ENCODE data around the gene NES.

DNA sequence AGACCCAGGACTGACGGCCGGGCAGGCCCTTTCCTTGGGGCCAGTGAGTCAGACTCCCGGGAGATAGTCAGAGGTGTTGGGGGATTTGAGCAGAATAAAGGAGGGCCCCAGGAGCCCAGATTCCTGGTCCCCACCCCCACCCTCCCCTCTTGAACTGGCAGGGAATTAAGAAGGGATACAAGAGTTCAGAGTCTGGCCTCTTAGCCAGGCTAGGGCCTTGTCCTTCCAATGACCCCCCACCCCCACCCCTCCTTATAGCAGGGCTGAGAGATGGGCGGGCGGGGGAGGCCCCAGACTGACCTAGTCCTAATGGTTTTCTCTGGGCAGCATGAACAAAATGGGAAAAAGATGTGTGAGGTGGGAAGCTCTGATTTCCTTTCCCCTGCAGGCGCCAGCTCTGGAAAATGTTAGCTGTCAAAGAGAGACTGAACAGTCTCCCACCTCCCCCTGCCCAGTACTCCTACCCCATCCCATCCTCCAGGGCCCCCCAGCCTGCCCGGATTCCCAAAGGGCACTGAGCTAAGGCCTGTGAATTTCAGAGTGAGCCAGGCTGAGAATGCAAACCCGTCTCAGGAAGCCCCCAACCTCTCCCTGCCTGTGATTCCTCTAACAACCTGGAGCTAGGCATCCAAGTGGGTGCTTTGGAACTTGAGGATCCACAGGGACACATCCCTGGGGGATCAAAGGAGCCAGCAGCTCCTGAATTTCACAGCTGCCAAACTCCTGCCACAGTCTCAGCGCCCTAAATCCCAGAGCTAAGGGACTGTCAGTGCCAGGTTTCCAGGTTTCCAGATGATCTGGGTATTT lies 34.0 kb upstream of the NES start:
- TF ChIP-seq ZNF747 (tag by site-specific recombination; IDR thresholded peaks at IDR 0.05): no peak
- TF ChIP-seq ZNF555 (tag by site-specific recombination; conservative IDR thresholded peaks at IDR 0.05): no peak
- TF ChIP-seq, protein P1, sequence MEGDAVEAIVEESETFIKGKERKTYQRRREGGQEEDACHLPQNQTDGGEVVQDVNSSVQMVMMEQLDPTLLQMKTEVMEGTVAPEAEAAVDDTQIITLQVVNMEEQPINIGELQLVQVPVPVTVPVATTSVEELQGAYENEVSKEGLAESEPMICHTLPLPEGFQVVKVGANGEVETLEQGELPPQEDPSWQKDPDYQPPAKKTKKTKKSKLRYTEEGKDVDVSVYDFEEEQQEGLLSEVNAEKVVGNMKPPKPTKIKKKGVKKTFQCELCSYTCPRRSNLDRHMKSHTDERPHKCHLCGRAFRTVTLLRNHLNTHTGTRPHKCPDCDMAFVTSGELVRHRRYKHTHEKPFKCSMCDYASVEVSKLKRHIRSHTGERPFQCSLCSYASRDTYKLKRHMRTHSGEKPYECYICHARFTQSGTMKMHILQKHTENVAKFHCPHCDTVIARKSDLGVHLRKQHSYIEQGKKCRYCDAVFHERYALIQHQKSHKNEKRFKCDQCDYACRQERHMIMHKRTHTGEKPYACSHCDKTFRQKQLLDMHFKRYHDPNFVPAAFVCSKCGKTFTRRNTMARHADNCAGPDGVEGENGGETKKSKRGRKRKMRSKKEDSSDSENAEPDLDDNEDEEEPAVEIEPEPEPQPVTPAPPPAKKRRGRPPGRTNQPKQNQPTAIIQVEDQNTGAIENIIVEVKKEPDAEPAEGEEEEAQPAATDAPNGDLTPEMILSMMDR (tag by site-specific recombination; IDR thresholded peaks at IDR 0.05): no peak
- TF ChIP-seq, protein P2, sequence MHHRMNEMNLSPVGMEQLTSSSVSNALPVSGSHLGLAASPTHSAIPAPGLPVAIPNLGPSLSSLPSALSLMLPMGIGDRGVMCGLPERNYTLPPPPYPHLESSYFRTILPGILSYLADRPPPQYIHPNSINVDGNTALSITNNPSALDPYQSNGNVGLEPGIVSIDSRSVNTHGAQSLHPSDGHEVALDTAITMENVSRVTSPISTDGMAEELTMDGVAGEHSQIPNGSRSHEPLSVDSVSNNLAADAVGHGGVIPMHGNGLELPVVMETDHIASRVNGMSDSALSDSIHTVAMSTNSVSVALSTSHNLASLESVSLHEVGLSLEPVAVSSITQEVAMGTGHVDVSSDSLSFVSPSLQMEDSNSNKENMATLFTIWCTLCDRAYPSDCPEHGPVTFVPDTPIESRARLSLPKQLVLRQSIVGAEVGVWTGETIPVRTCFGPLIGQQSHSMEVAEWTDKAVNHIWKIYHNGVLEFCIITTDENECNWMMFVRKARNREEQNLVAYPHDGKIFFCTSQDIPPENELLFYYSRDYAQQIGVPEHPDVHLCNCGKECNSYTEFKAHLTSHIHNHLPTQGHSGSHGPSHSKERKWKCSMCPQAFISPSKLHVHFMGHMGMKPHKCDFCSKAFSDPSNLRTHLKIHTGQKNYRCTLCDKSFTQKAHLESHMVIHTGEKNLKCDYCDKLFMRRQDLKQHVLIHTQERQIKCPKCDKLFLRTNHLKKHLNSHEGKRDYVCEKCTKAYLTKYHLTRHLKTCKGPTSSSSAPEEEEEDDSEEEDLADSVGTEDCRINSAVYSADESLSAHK (tag by site-specific recombination; IDR thresholded peaks at IDR 0.05): no peak
- no peak for TF ChIP-seq ZNF423 (tag by site-specific recombination; IDR thresholded peaks at IDR 0.05)
- no peak for TF ChIP-seq ZBTB7A (tag by site-specific recombination; IDR thresholded peaks at IDR 0.05; ENCODE audit: low read depth)

All from HEK293 (cell line).